GM19025 (cell line): Measurements from ENCODE around the gene MAF.

Source experiments
- ATAC-seq: cut with Tn5 transposase; IDR thresholded peaks from one replicate; pipeline ENCODE4 v1.9.1; 2021; ENCODE audit warnings: mild to moderate bottlenecking, low read depth, moderate library complexity; ENCODE audit not compliant: unreplicated experiment

The MAF gene

DNA sequence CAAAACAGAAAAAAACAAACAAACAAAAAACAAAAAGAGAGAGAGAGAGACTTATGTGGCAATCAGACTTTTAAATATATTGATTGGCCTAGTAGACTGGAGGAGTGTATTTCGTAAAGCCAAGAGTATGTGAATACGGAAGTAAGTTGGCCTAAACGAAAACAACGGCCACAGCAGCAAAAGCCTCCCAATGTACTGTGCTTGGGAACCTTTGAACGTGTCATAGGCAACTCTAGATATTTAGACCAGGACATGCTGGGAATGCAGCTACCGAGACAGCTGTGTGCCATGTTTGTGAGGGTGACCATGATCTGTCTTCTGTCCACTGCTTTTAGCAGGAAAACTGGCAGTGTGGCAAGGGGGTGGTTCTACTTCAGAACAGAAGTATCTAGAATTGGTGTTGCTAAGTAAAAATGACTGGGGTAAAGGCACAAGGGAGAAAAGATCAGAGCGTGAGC lies 7.4 kb downstream of the MAF start:
- no peak for ATAC-seq

- ATAC-seq: no peak
Measured at GRCh38 chr16:79592186-79592585, 8.4 kb downstream of the MAF start.

DNA sequence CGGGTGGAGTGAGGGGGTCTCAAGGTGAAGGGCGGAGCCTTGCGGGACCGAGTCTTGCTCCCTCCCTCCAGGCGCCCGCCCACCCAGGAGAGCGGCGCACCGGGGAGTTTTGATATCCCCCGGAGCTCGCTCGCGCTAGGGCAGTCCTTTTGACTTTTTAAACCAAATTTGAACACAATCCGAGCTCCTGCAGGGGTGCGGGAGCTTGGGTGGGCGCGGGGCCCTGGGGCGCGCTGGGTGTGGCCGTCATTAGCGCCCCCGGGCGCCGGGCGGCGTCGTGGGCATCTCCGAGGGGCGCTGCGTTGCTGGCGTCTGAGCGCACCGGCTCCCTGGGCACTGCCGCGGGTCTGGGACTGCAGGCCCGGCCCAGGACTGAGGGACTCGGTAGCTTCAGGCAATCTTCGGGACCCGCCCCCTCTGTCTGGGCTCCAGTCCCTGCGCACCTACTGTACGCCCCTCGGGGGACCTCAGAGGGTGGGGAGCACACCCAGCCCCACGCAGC lies 10.9 kb downstream of the MAF start:
- ATAC-seq: no peak

DNA sequence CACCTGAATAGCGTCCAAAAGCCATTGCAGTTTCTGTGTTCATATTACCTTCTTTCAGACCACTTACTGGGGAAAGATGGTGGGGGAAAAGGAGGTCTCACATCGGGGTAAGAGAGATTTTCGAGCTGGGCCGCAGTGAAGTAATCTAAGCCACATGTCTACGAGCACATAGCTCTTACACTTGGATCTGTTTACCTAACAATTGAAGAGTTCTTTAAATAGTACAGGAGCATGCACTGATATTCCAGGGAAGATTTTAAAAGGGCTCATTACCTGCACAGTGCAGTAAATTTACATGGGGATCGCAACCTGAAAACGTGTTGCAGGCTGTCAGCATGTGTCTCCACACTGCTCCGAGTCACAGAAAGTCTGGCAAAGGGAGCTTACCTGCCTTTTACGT lies 12.6 kb downstream of the MAF start:
- no peak for ATAC-seq

GRCh38 chr16:79587296-79587695 lies 13.2 kb downstream of the MAF start:
- ATAC-seq: no peak

GRCh38 chr16:79582789-79583188 lies 17.7 kb downstream of the MAF start:
- no peak for ATAC-seq

- no peak for ATAC-seq
Measured at GRCh38 chr16:79580453-79581191, 19.9 kb downstream of the MAF start.

DNA sequence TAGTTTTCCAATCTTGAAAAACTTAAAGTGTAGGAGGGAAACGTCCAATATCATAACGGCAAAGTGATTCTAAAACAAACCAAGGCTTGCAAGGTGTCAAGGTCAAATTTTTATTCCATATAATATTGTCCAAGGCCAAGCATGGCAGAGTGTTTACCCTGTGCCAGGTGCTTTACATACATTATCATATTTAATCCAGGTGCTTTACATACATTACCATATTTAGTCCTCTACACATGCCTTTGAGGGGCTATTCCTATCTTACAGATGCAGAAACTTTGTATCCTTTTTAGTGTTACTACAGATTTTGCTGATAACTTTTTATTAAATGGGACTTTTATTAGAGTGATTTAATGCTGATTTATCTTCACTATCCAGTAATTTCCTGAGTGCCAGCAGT lies 23.9 kb downstream of the MAF start:
- no peak for ATAC-seq

DNA sequence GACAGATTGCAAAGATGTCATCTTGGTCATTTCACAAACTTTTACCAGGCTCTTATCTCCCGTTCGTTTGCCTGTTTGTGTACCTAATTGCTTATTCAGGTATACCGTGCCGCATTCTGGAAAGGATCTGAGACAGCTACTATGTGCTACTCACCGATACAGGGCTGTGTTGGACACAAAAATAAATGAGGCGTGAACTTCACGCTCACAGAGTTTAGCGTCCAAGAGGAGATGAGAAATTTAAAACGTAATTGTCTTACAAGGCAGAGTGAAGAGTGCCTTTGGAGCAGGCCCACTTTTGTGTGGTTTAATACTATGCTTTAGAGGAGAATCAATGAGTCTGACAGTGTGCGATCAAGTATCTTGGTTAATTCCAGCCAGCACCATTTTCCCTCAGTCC lies 26.7 kb downstream of the MAF start:
- ATAC-seq: no peak

DNA sequence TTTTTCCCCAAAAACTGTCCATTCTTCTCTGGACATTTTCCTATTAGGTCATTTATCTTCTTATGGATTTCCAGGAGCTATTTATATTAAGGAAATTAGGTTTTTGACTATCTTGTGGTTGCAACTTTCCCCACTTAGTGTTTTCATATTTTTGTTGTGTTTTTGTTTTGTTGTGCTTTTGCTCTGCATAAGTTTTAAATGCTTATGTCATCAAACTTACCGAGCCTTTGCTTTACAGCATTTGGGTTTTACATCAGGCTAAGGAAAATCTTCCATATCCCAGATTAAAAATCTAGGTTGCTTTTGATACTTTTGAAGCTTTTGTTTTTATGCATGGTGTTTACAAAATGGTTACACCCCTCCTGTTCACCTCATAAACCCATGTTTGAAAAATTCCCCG lies 27.5 kb downstream of the MAF start:
- no peak for ATAC-seq

- no peak for ATAC-seq
Measured at GRCh38 chr16:79571903-79572535, 28.5 kb downstream of the MAF start.

DNA sequence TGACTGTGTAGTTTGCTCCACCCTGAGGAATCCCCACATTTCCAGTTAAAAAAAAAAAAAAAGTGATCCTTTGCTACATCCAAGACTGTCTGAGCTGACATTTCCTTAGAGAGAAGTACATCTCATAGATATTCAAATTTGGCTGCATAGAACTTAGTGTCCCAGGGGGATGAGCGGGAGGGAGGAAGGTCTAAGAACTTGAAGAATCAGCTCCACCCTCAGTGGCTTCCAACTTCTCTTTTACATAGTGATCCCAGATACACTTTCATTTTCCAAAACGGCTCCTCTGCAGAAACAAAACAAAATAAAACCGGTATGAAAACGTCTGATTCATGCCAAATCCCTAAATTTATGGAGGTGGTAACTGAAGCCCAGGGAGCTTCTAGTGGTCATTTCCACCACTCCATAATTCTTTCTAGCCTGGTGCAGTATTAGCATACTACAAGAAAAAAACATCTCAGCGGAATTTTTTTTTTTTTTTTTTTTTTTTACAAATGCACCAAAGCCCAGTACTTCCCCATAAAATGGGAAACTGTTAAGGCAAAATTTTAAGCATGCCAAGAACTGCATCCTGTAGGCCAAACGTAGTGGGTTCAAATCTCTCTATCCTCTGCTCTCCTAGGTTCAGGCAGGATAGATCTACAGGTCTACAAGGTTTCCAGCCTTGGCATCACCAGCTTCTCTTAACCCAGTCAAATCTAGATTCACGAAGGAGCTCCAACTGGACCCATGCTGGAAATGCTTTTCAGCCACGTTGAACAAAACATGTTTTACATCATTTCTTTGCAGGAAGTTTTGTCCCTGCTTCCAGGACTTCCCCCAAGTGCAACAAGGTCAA lies 29.3 kb downstream of the MAF start:
- ATAC-seq: no peak

DNA sequence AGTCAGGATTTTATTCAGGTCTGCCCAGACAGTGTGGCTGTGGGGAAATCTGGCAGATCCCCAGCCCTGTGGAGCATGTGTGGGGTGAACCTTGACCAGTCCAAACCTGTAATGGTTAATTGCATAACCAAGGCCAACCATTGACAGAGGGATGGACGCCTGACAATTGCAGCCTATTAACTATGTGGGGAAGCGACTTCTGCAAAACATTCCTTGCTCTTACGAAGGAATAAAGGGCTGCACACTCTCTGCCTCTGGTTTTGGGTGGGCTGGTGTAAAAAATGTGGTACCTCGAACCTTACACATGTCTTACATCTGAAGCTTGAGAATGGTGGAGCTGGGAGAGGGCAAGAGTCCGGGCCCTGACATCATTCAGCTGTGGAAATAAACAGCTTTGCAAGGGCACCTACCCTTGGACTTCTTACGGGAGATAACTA lies 35.8 kb downstream of the MAF start:
- ATAC-seq: no peak

GRCh38 chr16:79563921-79564320 lies 36.6 kb downstream of the MAF start:
- ATAC-seq: no peak

DNA sequence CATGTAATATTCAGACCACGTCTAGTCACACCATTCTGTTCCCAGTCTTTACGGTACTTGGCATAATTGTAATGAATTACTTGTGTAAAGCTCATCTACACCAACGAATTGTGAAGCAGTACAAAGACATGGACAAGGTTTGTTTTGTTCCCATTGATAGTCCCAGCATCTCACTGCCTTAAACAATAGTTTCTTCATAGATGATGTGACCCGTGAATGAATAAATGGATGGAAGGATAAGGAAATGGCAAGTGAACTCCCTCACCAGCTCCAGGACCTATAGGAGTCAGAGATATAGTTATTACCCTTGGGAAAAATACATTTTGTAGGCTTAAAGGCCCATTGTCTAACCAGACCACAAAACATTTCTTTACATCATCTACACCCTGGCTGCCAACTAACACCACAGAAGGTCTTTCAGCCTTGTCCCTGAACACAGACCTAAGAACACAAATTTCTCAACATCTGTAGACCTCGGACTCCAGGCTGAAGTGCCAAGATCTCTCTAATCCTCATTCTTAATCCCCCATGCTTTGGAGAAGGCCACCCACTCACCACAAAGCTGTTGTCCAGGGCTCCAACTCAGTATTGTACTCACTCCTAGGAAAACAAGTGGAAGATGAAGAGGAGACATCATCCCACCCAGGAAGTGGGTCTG lies 38.2 kb downstream of the MAF start:
- no peak for ATAC-seq

GRCh38 chr16:79561729-79562128 lies 38.8 kb downstream of the MAF start:
- no peak for ATAC-seq

GRCh38 chr16:79560923-79561322 lies 39.6 kb downstream of the MAF start:
- no peak for ATAC-seq

- no peak for ATAC-seq
Measured at GRCh38 chr16:79560318-79560717, 40.2 kb downstream of the MAF start.

DNA sequence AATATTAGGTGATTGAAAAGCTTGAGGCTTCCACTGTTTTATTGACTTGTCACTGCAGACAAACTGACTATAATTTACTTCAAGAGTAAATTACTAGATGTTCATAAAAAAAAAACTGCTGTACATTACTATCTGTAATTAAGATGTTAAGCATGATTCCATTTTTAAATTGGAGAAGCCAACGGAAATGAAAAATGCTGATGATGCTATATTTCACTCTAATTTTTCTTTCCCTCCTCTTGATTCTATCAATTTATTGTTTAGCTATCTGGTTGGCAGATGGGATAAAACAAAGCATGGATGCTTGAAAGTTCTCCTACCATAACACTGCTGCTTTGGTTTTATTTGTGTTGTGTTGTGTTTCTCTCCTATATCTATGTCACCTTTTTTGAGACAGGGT lies 41.0 kb downstream of the MAF start:
- no peak for ATAC-seq

DNA sequence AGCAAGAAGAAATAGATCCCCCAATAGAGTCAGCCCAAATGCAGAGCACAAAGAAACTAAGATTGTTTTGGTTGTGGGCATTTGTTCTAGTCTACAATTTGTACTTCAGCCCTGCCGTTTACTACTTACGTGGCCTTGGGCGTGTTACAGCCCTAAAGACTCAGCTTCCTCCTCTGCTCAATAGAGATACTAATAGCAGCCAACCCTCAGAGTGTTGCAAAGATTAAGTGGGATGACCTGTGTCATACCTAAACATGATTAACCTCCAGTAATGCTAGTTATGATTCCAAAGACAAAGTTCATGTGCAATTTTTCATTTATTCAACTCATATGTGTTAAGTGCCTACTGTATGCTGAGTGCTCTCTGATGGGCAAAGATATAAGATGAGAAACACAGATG lies 43.1 kb downstream of the MAF start:
- no peak for ATAC-seq

GRCh38 chr16:79554912-79555311 lies 45.6 kb downstream of the MAF start:
- ATAC-seq: no peak
